HCT116 (cell line): Measurements from ENCODE around the gene LUZP2. TPM values are rescaled to one million over a fixed set of nuclear protein-coding genes. Genes with fewer than 3 reads are reported as not detected.

Source experiments
- ATAC-seq: fragments of 200-7000 bp; cut with Tn5 transposase; 2 replicates; pipeline ENCODE4 v1.9.1; 2020; ENCODE audit warnings: mild to moderate bottlenecking, moderate library complexity
- BruUV-seq: library from RNA; stranded (reverse); fragments of 400-500 nt; replicated peaks from 2 replicates; lab custom pipeline; 2021; lab: Mats Ljungman, UMichigan
- CTCF ChIA-PET: fragments of 300-600 bp; sonication (Branson Sonifier 250); formaldehyde crosslinking; loops from one replicate; lab custom pipeline; 2021; ENCODE audit warnings: antibody characterized with exemption; lab: Charles Lee
- POLR2A ChIA-PET: fragments of 300-600, 350-600 bp; sonication (Branson Sonifier 250); formaldehyde crosslinking; loops from one replicate; lab custom pipeline; 2021; ENCODE audit warnings: antibody characterized with exemption; lab: Charles Lee
- RAD21 ChIA-PET, 2 experiments: fragments of 300-600 bp; sonication (Branson Sonifier 250); formaldehyde crosslinking; loops; one replicate each; lab custom pipeline; 2023; ENCODE audit warnings: low total read pairs in 2 of 2; ENCODE audit not compliant: uncharacterized antibody in 2 of 2, unreplicated experiment in 2 of 2, low non-redundant PET in 1 of 2; lab: Charles Lee
- DNase-seq: peaks from one replicate; pipeline ENCODE4 v3.0.0-alpha.2; 2010; ENCODE audit warnings: low read depth, low spot score
- H2AFZ ChIP-seq: fragments of 200-600 bp; shearing (Covaris generic), sonication (generic); 2 replicates; pipeline ENCODE4 v1.6.1; 2017; ENCODE audit warnings: low read depth, mixed run types, mixed read lengths, antibody characterized with exemption, low read length; ENCODE audit not compliant: poor library complexity, severe bottlenecking
- H3K27ac ChIP-seq: 2 replicates; pipeline ENCODE4 v1.5.1; 2012; ENCODE audit warnings: low read depth, low read length
- H3K27me3 ChIP-seq: fragments of 200-600 bp; sonication (generic); 2 replicates; pipeline ENCODE4 v1.6.1; 2016; ENCODE audit warnings: mixed run types, low read length, mixed read lengths; ENCODE audit not compliant: insufficient read depth
- H3K36me3 ChIP-seq, 2 experiments: fragments of 200-500 bp in 1 of 2; fragments of 200-600 bp in 1 of 2; sonication (Bioruptor generic) in 1 of 2; sonication (generic) in 1 of 2; 2 replicates each; pipeline versions ENCODE4 v1.5.1 to v1.6.1; 2014 to 2016; ENCODE audit warnings: low read length in 2 of 2, inconsistent platforms in 1 of 2, mixed read lengths in 1 of 2, mixed run types in 1 of 2; ENCODE audit not compliant: insufficient read depth in 2 of 2, control insufficient read depth in 1 of 2
- H3K4me1 ChIP-seq, 2 experiments: fragments of 200-600 bp in 1 of 2; sonication (generic) in 1 of 2; 2 replicates each; pipeline versions ENCODE4 v1.5.1 to v1.6.1; 2012 to 2017; ENCODE audit warnings: low read length in 2 of 2, inconsistent platforms in 1 of 2, mild to moderate bottlenecking in 1 of 2, mixed read lengths in 1 of 2, mixed run types in 1 of 2, moderate library complexity in 1 of 2; ENCODE audit not compliant: insufficient read depth in 2 of 2, control insufficient read depth in 1 of 2
- H3K4me2 ChIP-seq: fragments of 200-600 bp; sonication (generic); 2 replicates; pipeline ENCODE4 v1.6.1; 2017; ENCODE audit warnings: mixed run types, low read length, mixed read lengths
- H3K4me3 ChIP-seq, 2 experiments: fragments of 200-600 bp in 1 of 2; sonication (generic) in 1 of 2; replicated peaks in 1 of 2; 2 replicates each; pipeline ENCODE4 v1.5.1; 2011 to 2016; ENCODE audit warnings: low read length in 2 of 2, control low read depth in 1 of 2, low read depth in 1 of 2, mild to moderate bottlenecking in 1 of 2, mixed read lengths in 1 of 2, mixed run types in 1 of 2
- H3K79me2 ChIP-seq: fragments of 200-600 bp; sonication (generic); 2 replicates; pipeline ENCODE4 v1.6.1; 2017; ENCODE audit warnings: mild to moderate bottlenecking, mixed run types, low read length, moderate library complexity, mixed read lengths; ENCODE audit not compliant: insufficient read depth
- H3K9ac ChIP-seq: fragments of 200-600 bp; sonication (generic); 2 replicates; pipeline ENCODE4 v1.6.1; 2016; ENCODE audit warnings: low read length, mixed read lengths
- H3K9me2 ChIP-seq: fragments of 200-600 bp; sonication (generic), shearing (Covaris generic); 2 replicates; pipeline ENCODE4 v1.6.1; 2017; ENCODE audit warnings: mixed run types, mild to moderate bottlenecking, moderate library complexity; ENCODE audit not compliant: insufficient read depth
- H3K9me3 ChIP-seq, 2 experiments: fragments of 200-500 bp in 1 of 2; fragments of 200-600 bp in 1 of 2; sonication (Bioruptor generic) in 1 of 2; sonication (generic) in 1 of 2; 2 replicates each; pipeline ENCODE4 v1.6.1; 2014 to 2017; ENCODE audit warnings: low read length in 2 of 2, mixed read lengths in 2 of 2, inconsistent platforms in 1 of 2, low read depth in 1 of 2, mild to moderate bottlenecking in 1 of 2, mixed run types in 1 of 2, moderate library complexity in 1 of 2; ENCODE audit not compliant: control insufficient read depth in 1 of 2, insufficient read depth in 1 of 2
- H4K20me1 ChIP-seq: fragments of 200-600 bp; sonication (generic), shearing (Covaris generic); 2 replicates; pipeline ENCODE4 v1.6.1; 2017; ENCODE audit warnings: mixed run types, mild to moderate bottlenecking, moderate library complexity; ENCODE audit not compliant: insufficient read depth
- ATF3 ChIP-seq: IDR thresholded peaks from 2 replicates; pipeline ENCODE4 v1.6.1; 2012
- EGR1 ChIP-seq: IDR thresholded peaks from 2 replicates; pipeline ENCODE4 v1.6.1; 2012; ENCODE audit warnings: low read depth
- POLR2AphosphoS5 ChIP-seq: IDR thresholded peaks from 2 replicates; pipeline ENCODE4 v1.6.1; 2011; ENCODE audit warnings: mild to moderate bottlenecking, low read depth, low read length, moderate library complexity
- RAD21 ChIP-seq: IDR thresholded peaks from 2 replicates; pipeline ENCODE4 v1.6.1; 2012; ENCODE audit warnings: low read depth, mild to moderate bottlenecking
- SIN3A ChIP-seq: IDR thresholded peaks from 2 replicates; pipeline ENCODE4 v1.6.1; 2012; ENCODE audit warnings: low read depth
- SP1 ChIP-seq: IDR thresholded peaks from 2 replicates; pipeline ENCODE4 v1.6.1; 2012; ENCODE audit warnings: low read depth
- SRF ChIP-seq: IDR thresholded peaks from 2 replicates; pipeline ENCODE4 v1.6.1; 2012; ENCODE audit warnings: low read depth
- ZFX ChIP-seq: fragments of 450-650 bp; IDR thresholded peaks from 2 replicates; pipeline ENCODE4 v1.6.1; 2017
- intact Hi-C: fragments of 100-400 bp; cut with micrococcal nuclease; formaldehyde crosslinking; loops from 2 replicates; pipeline ENCODE4 v1.10.0; 2022
- total RNA-seq: library from RNA; stranded (reverse); gene quantifications from one replicate; pipeline ENCODE4 v1.2.1, GENCODE V29; 2021; ENCODE audit not compliant: unreplicated experiment
- TF ChIP-seq, protein P1 (sequence below): IDR thresholded peaks from 2 replicates; pipeline ENCODE4 v1.6.1; 2011; ENCODE audit warnings: mild to moderate bottlenecking, low read length, moderate library complexity; ENCODE audit not compliant: insufficient replicate concordance; ENCODE audit errors: extremely low read depth
- TF ChIP-seq, protein P2 (sequence below): IDR thresholded peaks from 2 replicates; pipeline ENCODE4 v1.6.1; 2012
- TF ChIP-seq, protein P3 (sequence below), 3 experiments: fragments of 200-600 bp in 1 of 3; sonication (generic) in 1 of 3; IDR thresholded peaks in 2 of 3; conservative IDR thresholded peaks in 1 of 3; 2 replicates each; pipeline ENCODE4 v1.5.1; 2012 to 2017; ENCODE audit warnings: low read depth in 2 of 3, low read length in 2 of 3, antibody characterized with exemption in 1 of 3, borderline replicate concordance in 1 of 3, control low read depth in 1 of 3, mild to moderate bottlenecking in 1 of 3, mixed read lengths in 1 of 3, mixed run types in 1 of 3, moderate library complexity in 1 of 3; ENCODE audit not compliant: insufficient read depth in 1 of 3

LUZP2 gene
- total RNA-seq, 1 experiment from 2014 or later, result not detected

- H3K9me2 ChIP-seq, result no peaks in the 10 kb centered on the region
- no peak overlapping the region for H3K4me2 ChIP-seq
- CTCF ChIA-PET, result no interaction called here
- no peak for DNase-seq
- no peaks in the 10 kb centered on the region for H3K79me2 ChIP-seq
- no peaks in the 10 kb centered on the region for H3K36me3 ChIP-seq
- H3K4me3 ChIP-seq, result no peak overlapping the region
- no peaks in the 10 kb centered on the region for H3K4me1 ChIP-seq
- H3K27me3 ChIP-seq, result no peaks in the 10 kb centered on the region
- peaks cover 4 to 14% of the 10 kb centered on the region in 2 experiments; a peak in 2 of 4 replicates for H3K9me3 ChIP-seq
- no TSS peak for BruUV-seq
- no peak overlapping the region for H3K9ac ChIP-seq
- intact Hi-C loops, result no loop called here
- POLR2A ChIA-PET, result no interaction called here
- H4K20me1 ChIP-seq, result no peaks in the 10 kb centered on the region
- H3K27ac ChIP-seq, result no peak overlapping the region
- TF ChIP-seq, protein P1, sequence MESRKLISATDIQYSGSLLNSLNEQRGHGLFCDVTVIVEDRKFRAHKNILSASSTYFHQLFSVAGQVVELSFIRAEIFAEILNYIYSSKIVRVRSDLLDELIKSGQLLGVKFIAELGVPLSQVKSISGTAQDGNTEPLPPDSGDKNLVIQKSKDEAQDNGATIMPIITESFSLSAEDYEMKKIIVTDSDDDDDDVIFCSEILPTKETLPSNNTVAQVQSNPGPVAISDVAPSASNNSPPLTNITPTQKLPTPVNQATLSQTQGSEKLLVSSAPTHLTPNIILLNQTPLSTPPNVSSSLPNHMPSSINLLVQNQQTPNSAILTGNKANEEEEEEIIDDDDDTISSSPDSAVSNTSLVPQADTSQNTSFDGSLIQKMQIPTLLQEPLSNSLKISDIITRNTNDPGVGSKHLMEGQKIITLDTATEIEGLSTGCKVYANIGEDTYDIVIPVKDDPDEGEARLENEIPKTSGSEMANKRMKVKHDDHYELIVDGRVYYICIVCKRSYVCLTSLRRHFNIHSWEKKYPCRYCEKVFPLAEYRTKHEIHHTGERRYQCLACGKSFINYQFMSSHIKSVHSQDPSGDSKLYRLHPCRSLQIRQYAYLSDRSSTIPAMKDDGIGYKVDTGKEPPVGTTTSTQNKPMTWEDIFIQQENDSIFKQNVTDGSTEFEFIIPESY, result no peak
- no peak for TF ChIP-seq SP1
- no peak for TF ChIP-seq EGR1
- TF ChIP-seq ZFX, result no peak
- TF ChIP-seq, all 23 proteins: peak for 0
- ATAC-seq, result no peak
- H2AFZ ChIP-seq, result no peak overlapping the region
- RAD21 ChIA-PET, result no interaction called here
These were observed 363.0 kb downstream of the LUZP2 start for GRCh38 chr11:24859801-24860300.

- no peaks in the 10 kb centered on the region for H3K9me2 ChIP-seq
- RAD21 ChIA-PET, result no interaction called here
- peaks cover 0 to 17% of the 10 kb centered on the region in 2 experiments; a peak in 2 of 4 replicates for H3K9me3 ChIP-seq
- no peak overlapping the region for H3K4me3 ChIP-seq
- BruUV-seq, result no TSS peak
- ATAC-seq (no peak), DNase-seq (no peak)
- H3K4me2 ChIP-seq, result no peak overlapping the region
- CTCF ChIA-PET, result no interaction called here
- no peak overlapping the region for H3K9ac ChIP-seq
- no peaks in the 10 kb centered on the region for H3K79me2 ChIP-seq
- H3K4me1 ChIP-seq, result no peaks in the 10 kb centered on the region
- H2AFZ ChIP-seq, result no peak overlapping the region
- POLR2A ChIA-PET, result no interaction called here
- H3K27me3 ChIP-seq, result no peaks in the 10 kb centered on the region
- H3K27ac ChIP-seq, result no peak overlapping the region
- H3K36me3 ChIP-seq, result no peaks in the 10 kb centered on the region
- intact Hi-C loops, result no loop called here
- no peaks in the 10 kb centered on the region for H4K20me1 ChIP-seq
- TF ChIP-seq, protein P2, sequence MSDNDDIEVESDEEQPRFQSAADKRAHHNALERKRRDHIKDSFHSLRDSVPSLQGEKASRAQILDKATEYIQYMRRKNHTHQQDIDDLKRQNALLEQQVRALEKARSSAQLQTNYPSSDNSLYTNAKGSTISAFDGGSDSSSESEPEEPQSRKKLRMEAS, result no peak
- TF ChIP-seq ATF3 (no peak), SRF (no peak), SIN3A (no peak), POLR2AphosphoS5 (no peak), RAD21 (no peak)
- TF ChIP-seq, protein P3, sequence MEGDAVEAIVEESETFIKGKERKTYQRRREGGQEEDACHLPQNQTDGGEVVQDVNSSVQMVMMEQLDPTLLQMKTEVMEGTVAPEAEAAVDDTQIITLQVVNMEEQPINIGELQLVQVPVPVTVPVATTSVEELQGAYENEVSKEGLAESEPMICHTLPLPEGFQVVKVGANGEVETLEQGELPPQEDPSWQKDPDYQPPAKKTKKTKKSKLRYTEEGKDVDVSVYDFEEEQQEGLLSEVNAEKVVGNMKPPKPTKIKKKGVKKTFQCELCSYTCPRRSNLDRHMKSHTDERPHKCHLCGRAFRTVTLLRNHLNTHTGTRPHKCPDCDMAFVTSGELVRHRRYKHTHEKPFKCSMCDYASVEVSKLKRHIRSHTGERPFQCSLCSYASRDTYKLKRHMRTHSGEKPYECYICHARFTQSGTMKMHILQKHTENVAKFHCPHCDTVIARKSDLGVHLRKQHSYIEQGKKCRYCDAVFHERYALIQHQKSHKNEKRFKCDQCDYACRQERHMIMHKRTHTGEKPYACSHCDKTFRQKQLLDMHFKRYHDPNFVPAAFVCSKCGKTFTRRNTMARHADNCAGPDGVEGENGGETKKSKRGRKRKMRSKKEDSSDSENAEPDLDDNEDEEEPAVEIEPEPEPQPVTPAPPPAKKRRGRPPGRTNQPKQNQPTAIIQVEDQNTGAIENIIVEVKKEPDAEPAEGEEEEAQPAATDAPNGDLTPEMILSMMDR (IDR thresholded peaks at IDR 0.05 in 2 of 3, conservative IDR thresholded peaks at IDR 0.05 in 1 of 3; ENCODE audit: borderline replicate concordance in 1 of 3, insufficient read depth in 1 of 3, low read depth in 2 of 3, low read length in 2 of 3), result no peak
- TF ChIP-seq, protein P1, result no peak
These were observed 364.6 kb downstream of the LUZP2 start for GRCh38 chr11:24861440-24861839.
